Measurements from ENCODE around the gene FAM200C. TPM values are rescaled to one million over a fixed set of nuclear protein-coding genes. Genes with fewer than 3 reads are reported as not detected.
A peak's percentile ranks its signal among the peaks of the same experiment; 100 is the strongest.

FAM200C gene
- total and polyA plus RNA-seq, 2 of the 8 experiments (the other 6 are each of a cell fraction or from before 2014, with no cell fraction given): 2.6 to 7.3 TPM

DNA sequence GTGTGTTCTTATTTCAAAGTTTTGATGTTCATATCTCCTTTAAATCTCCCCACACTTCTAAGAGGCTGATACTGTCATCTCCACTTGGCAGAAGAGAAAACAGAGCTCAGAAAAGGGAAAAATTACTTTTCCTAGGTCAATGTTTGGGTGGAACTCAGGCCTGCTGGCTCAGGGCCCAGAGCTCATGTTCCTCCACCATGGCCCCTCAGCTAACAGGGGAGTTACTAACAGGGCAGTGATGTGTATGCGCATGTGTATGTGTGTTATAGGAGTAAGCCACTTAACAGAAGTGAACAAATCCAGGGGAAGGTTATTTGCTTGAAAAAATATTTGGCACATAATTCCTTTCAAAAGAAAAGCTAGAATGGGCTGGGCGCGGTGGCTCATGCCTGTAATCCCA, 32.0 kb downstream of the FAM200C start:
- Histone ChIP-seq H4K5ac (ENCODE audit: insufficient read length, low read depth, low read length) (no peak overlapping the region), H3K9me3 (ENCODE audit: insufficient read depth in 2 of 2, low read depth in 1 of 2, low read length in 1 of 2) (no peaks in the 10 kb centered on the region), H2BK120ac (replicated peaks; ENCODE audit: low read depth, low read length) (no peak overlapping the region), H3K18ac (ENCODE audit: extremely low read depth, low read length) (no peak overlapping the region), H2BK12ac (ENCODE audit: low read depth, low read length) (no peak overlapping the region), H3K36me3 (ENCODE audit: control insufficient read depth in 2 of 4, insufficient read depth in 4 of 4, low read length in 3 of 4) (no peaks in the 10 kb centered on the region), H3K27me3 (replicated peaks in 1 of 4; ENCODE audit: control insufficient read depth in 3 of 4, extremely low read depth in 1 of 4, insufficient read depth in 3 of 4, low read length in 3 of 4) (peaks cover 1 to 15% (median 10%) of the 10 kb centered on the region in 4 experiments), H4K8ac (ENCODE audit: extremely low read depth, insufficient read depth, low read length) (no peak overlapping the region), H2BK15ac (ENCODE audit: low read length) (no peak overlapping the region), H4K20me1 (replicated peaks in 1 of 2; ENCODE audit: control insufficient read depth in 1 of 2, insufficient read depth in 2 of 2, low read length in 2 of 2) (no peaks in the 10 kb centered on the region), H2AFZ (ENCODE audit: low read length) (no peak overlapping the region), H3K4ac (replicated peaks; ENCODE audit: insufficient read length, low read depth, low read length) (no peak overlapping the region), H4K91ac (replicated peaks; ENCODE audit: insufficient read length, low read length) (no peak overlapping the region), H2AK5ac (ENCODE audit: low read depth, low read length) (no peak overlapping the region), H3K23me2 (ENCODE audit: low read depth, low read length) (0 out of 2 replicates have a peak, but pooled peaks cover 4% of the 10 kb centered on the region), H2BK5ac (ENCODE audit: low read depth, low read length) (no peak overlapping the region), H3K4me2 (ENCODE audit: insufficient read depth in 1 of 2, low read depth in 2 of 2, low read length in 2 of 2) (no peak overlapping the region), H3K79me2 (ENCODE audit: control insufficient read depth in 1 of 2, insufficient read depth in 2 of 2, low read length in 2 of 2) (no peaks in the 10 kb centered on the region), H3K79me1 (ENCODE audit: low read depth, low read length) (no peaks in the 10 kb centered on the region), H3K9ac (replicated peaks in 1 of 4; ENCODE audit: extremely low read depth in 1 of 4, low read depth in 3 of 4, low read length in 3 of 4) (no peak overlapping the region), H3K23ac (ENCODE audit: insufficient read length) (no peak overlapping the region), H3K4me1 (replicated peaks in 1 of 4; ENCODE audit: control insufficient read depth in 3 of 4, insufficient read depth in 4 of 4, low read length in 3 of 4) (peaks cover 3 to 5% (median 4%) of the 10 kb centered on the region in 4 experiments; a peak in 4 of 7 replicates), H3K56ac (replicated peaks; ENCODE audit: insufficient read length, low read depth, low read length) (no peak overlapping the region), H3K14ac (ENCODE audit: insufficient read length) (no peak overlapping the region), H2BK20ac (ENCODE audit: low read length) (no peak overlapping the region), H3K27ac (ENCODE audit: low read depth, low read length) (no peak overlapping the region), H3K4me3 (ENCODE audit: extremely low read depth in 1 of 4, insufficient read depth in 2 of 4, low read depth in 3 of 4, low read length in 4 of 4) (no peak overlapping the region)
- peak in 1 of 2 experiments; percentile 1 for DNase-seq (ENCODE audit: low read depth in 1 of 2, low spot score in 2 of 2)
- 97% methylated on average over 3 of the region's 3 CpGs; no CpG with 5 or more reads in 1 of the 2 experiments for WGBS, 2 experiments (ENCODE audit: extremely low coverage in 1 of 2, insufficient coverage in 1 of 2, insufficient read length in 1 of 2, insufficient replicate concordance in 2 of 2, low coverage in 1 of 2, low lambda C conversion rate in 2 of 2, missing lambda C conversion rate in 1 of 2)
- CTCF ChIA-PET (ENCODE audit: partially characterized antibody): interaction anchor here (0.6 to 3.4 kb wide), 5 partner anchors 11 to 346 kb away, joined by 4 to 11 read pairs (median 4); no protein-coding TSS in a partner anchor
- POLR2A ChIA-PET (ENCODE audit: partially characterized antibody): interaction anchor here (0.7 kb wide), 1 partner anchor 25 kb away, joined by 3 read pairs; no protein-coding TSS in a partner anchor
- TF ChIP-seq GTF2F1 (IDR thresholded peaks at IDR 0.05; ENCODE audit: borderline replicate concordance, low read depth, low read length) (no peak), CBX8 (IDR thresholded peaks at IDR 0.05; ENCODE audit: borderline replicate concordance, low read depth, low read length) (no peak), NRF1 (IDR thresholded peaks at IDR 0.05; ENCODE audit: low read depth, low read length) (no peak)
- FAIRE-seq: no peak

Measured in H1 (cell line).